HEK293 (cell line): ENCODE measurements around the gene KRTAP2-2.
"Not testable (repeated sequence)": the region's sequence is repeated elsewhere in the genome, so short reads cannot be mapped to it uniquely, and the experiment has no call there.

ENCODE experiments used
- CTCF ChIA-PET: fragments of 350-600 bp; formaldehyde crosslinking; extraction: SDS; loops from one replicate; lab custom pipeline; 2021; ENCODE audit warnings: antibody characterized with exemption; lab: Yijun Ruan, JAX
- POLR2A ChIA-PET: fragments of 300-600 bp; formaldehyde crosslinking; extraction: SDS; loops from one replicate; lab custom pipeline; 2020; ENCODE audit warnings: antibody characterized with exemption, inconsistent platforms; lab: Yijun Ruan, JAX
- H3K27ac ChIP-seq: fragments of 200-500 bp; sonication (Bioruptor generic); 2 replicates; pipeline ENCODE4 v1.5.1; 2014; ENCODE audit warnings: low read depth, low read length, control low read depth, inconsistent platforms; ENCODE audit errors: extremely low read depth
- H3K36me3 ChIP-seq, 2 experiments: fragments of 200-500 bp in 1 of 2; sonication (Bioruptor generic) in 1 of 2; 1 replicate in 1 of 2; 2 replicates in 1 of 2; pipeline ENCODE4 v1.5.1; 2014 to 2017; ENCODE audit warnings: inconsistent platforms in 2 of 2, low read length in 2 of 2; ENCODE audit not compliant: control insufficient read depth in 2 of 2, insufficient read depth in 1 of 2
- H3K4me1 ChIP-seq: fragments of 200-500 bp; sonication (Bioruptor generic); 2 replicates; pipeline ENCODE4 v1.5.1; 2014; ENCODE audit warnings: mild to moderate bottlenecking, low read length, inconsistent platforms; ENCODE audit not compliant: control insufficient read depth, insufficient read depth
- H3K4me3 ChIP-seq: 2 replicates; pipeline ENCODE4 v1.5.1; 2011; ENCODE audit warnings: low read depth, mild to moderate bottlenecking, control low read depth, low read length, moderate library complexity
- H3K9me3 ChIP-seq: fragments of 200-500 bp; sonication (Bioruptor generic); 2 replicates; pipeline ENCODE4 v1.5.1; 2014; ENCODE audit warnings: low read depth, low read length, inconsistent platforms; ENCODE audit not compliant: control insufficient read depth, insufficient read depth
- GLIS1 ChIP-seq: fragments of 450-650 bp; formaldehyde crosslinking; IDR thresholded peaks from 2 replicates; pipeline ENCODE4 v1.5.1; 2016; ENCODE audit warnings: missing biosample characterization, missing genetic modification characterization
- GLIS2 ChIP-seq: fragments of 450-650 bp; formaldehyde crosslinking; IDR thresholded peaks from 2 replicates; pipeline ENCODE4 v1.5.1; 2016; ENCODE audit warnings: missing biosample characterization, missing genetic modification characterization
- HIC1 ChIP-seq: fragments of 450-650 bp; formaldehyde crosslinking; IDR thresholded peaks from 2 replicates; pipeline ENCODE4 v1.5.1; 2016; ENCODE audit warnings: missing biosample characterization, missing genetic modification characterization
- YY2 ChIP-seq: fragments of 450-650 bp; formaldehyde crosslinking; IDR thresholded peaks from 2 replicates; pipeline ENCODE4 v1.5.1; 2016; ENCODE audit warnings: missing biosample characterization, missing genetic modification characterization
- ZBTB49 ChIP-seq: fragments of 450-650 bp; formaldehyde crosslinking; IDR thresholded peaks from 2 replicates; pipeline ENCODE4 v1.5.1; 2016; ENCODE audit warnings: missing biosample characterization, missing genetic modification characterization, low read depth
- ZFP37 ChIP-seq: fragments of 450-650 bp; formaldehyde crosslinking; IDR thresholded peaks from 2 replicates; pipeline ENCODE4 v1.5.1; 2016; ENCODE audit warnings: missing biosample characterization, missing genetic modification characterization
- ZFP69B ChIP-seq: fragments of 450-650 bp; formaldehyde crosslinking; IDR thresholded peaks from 2 replicates; pipeline ENCODE4 v1.5.1; 2016; ENCODE audit warnings: missing biosample characterization, missing genetic modification characterization
- ZNF140 ChIP-seq: fragments of 450-650 bp; formaldehyde crosslinking; IDR thresholded peaks from 2 replicates; pipeline ENCODE4 v1.5.1; 2016; ENCODE audit warnings: missing biosample characterization, missing genetic modification characterization
- ZNF169 ChIP-seq: fragments of 450-650 bp; formaldehyde crosslinking; IDR thresholded peaks from 2 replicates; pipeline ENCODE4 v1.5.1; 2016; ENCODE audit warnings: missing biosample characterization, missing genetic modification characterization
- ZNF175 ChIP-seq: fragments of 450-650 bp; formaldehyde crosslinking; IDR thresholded peaks from 2 replicates; pipeline ENCODE4 v1.5.1; 2016; ENCODE audit warnings: missing biosample characterization, missing genetic modification characterization
- ZNF19 ChIP-seq: fragments of 450-650 bp; formaldehyde crosslinking; IDR thresholded peaks from 2 replicates; pipeline ENCODE4; 2016; ENCODE audit warnings: missing biosample characterization, missing genetic modification characterization, low read depth
- ZNF302 ChIP-seq: fragments of 450-650 bp; formaldehyde crosslinking; IDR thresholded peaks from 2 replicates; pipeline ENCODE4 v1.5.1; 2016; ENCODE audit warnings: missing biosample characterization, missing genetic modification characterization, low read depth
- ZNF324 ChIP-seq: fragments of 450-650 bp; formaldehyde crosslinking; IDR thresholded peaks from 2 replicates; pipeline ENCODE4 v1.5.1; 2016; ENCODE audit warnings: missing biosample characterization, missing genetic modification characterization
- ZNF513 ChIP-seq: fragments of 450-650 bp; IDR thresholded peaks from 2 replicates; pipeline ENCODE4 v1.5.1; 2018; ENCODE audit warnings: missing biosample characterization, missing genetic modification characterization
- ZNF560 ChIP-seq: fragments of 450-650 bp; formaldehyde crosslinking; IDR thresholded peaks from 2 replicates; pipeline ENCODE4 v1.5.1; 2017; ENCODE audit warnings: missing biosample characterization, missing genetic modification characterization, borderline replicate concordance
- ZNF623 ChIP-seq: fragments of 450-650 bp; formaldehyde crosslinking; IDR thresholded peaks from 2 replicates; pipeline ENCODE4 v1.5.1; 2016; ENCODE audit warnings: missing biosample characterization, missing genetic modification characterization
- ZSCAN16 ChIP-seq: fragments of 450-650 bp; formaldehyde crosslinking; IDR thresholded peaks from 2 replicates; pipeline ENCODE4 v1.5.1; 2016; ENCODE audit warnings: missing biosample characterization, missing genetic modification characterization
- ZSCAN18 ChIP-seq: fragments of 450-650 bp; formaldehyde crosslinking; IDR thresholded peaks from 2 replicates; pipeline ENCODE4 v1.5.1; 2016; ENCODE audit warnings: missing biosample characterization, missing genetic modification characterization

KRTAP2-2 gene

GRCh38 chr17:41098481-41098880 is 43.5 kb upstream of the KRTAP2-2 start:
- TF ChIP-seq ZBTB49 (tag by site-specific recombination) (no peak), GLIS2 (tag by site-specific recombination) (no peak), ZNF324 (tag by site-specific recombination) (no peak), ZSCAN16 (tag by site-specific recombination) (no peak), ZNF140 (tag by site-specific recombination) (no peak), YY2 (tag by site-specific recombination) (no peak), ZNF19 (tag by site-specific recombination) (no peak)
- no peak overlapping the region for H3K4me3 ChIP-seq
- no peaks in the 10 kb centered on the region for H3K4me1 ChIP-seq
- no peaks in the 10 kb centered on the region for H3K9me3 ChIP-seq
- ChIA-PET CTCF (no interaction called here), POLR2A (no interaction called here)
- no peaks in the 10 kb centered on the region for H3K36me3 ChIP-seq
- H3K27ac ChIP-seq, result no peak overlapping the region

GRCh38 chr17:41098042-41098441 is 43.0 kb upstream of the KRTAP2-2 start, which contains the start of gene KRTAP4-8:
Gene KRTAP4-8 (minus strand): TSS chr17:41098142. CDS start chr17:41098084, 58 bp downstream.
- H3K36me3 ChIP-seq, result no peaks in the 10 kb centered on the region
- no peaks in the 10 kb centered on the region for H3K4me1 ChIP-seq
- no peak within 1 kb of the TSS for H3K4me3 ChIP-seq
- ChIA-PET CTCF (no interaction called here), POLR2A (no interaction called here)
- no peaks in the 10 kb centered on the region for H3K9me3 ChIP-seq
- no peak within 1 kb of the TSS for H3K27ac ChIP-seq
- TF ChIP-seq ZNF623 (tag by site-specific recombination) (no peak), GLIS1 (tag by site-specific recombination) (no peak), YY2 (tag by site-specific recombination) (no peak), ZNF175 (tag by site-specific recombination) (no peak)

- Histone ChIP-seq H3K36me3 (no peaks in the 10 kb centered on the region), H3K4me3 (no peak overlapping the region)
- CTCF ChIA-PET, result interaction anchor here (0.8 kb wide), 1 partner anchor 483 kb away, joined by 3 read pairs; no protein-coding TSS in a partner anchor
Measured at GRCh38 chr17:41096055-41096454, 41.0 kb upstream of the KRTAP2-2 start.

GRCh38 chr17:41088760-41089352 is 33.8 kb upstream of the KRTAP2-2 start:
- H3K36me3 ChIP-seq, H3K4me1 ChIP-seq, H3K27ac ChIP-seq, H3K9me3 ChIP-seq, CTCF ChIA-PET, POLR2A ChIA-PET, H3K4me3 ChIP-seq: not testable (repeated sequence)

More at GRCh38 chr17:41096055-41096454, 41.0 kb upstream of the KRTAP2-2 start:
- TF ChIP-seq ZSCAN18 (tag by site-specific recombination), result no peak
- TF ChIP-seq ZNF560, result no peak
- no peak for TF ChIP-seq ZNF513 (tag by site-specific recombination)
- TF ChIP-seq HIC1 (tag by site-specific recombination), result no peak
- no peak for TF ChIP-seq ZNF302 (tag by site-specific recombination)
- no peak for TF ChIP-seq ZFP69B
- no peak for TF ChIP-seq ZNF169 (tag by site-specific recombination)
- TF ChIP-seq ZFP37 (tag by site-specific recombination), result no peak
- POLR2A ChIA-PET, result no interaction called here
- Histone ChIP-seq H3K9me3 (no peaks in the 10 kb centered on the region), H3K27ac (no peak overlapping the region), H3K4me1 (no peaks in the 10 kb centered on the region)
